ENCODE measurements around the gene SLC25A6.
"Not testable (repeated sequence)": the region's sequence is repeated elsewhere in the genome, so short reads cannot be mapped to it uniquely, and the experiment has no call there.

SLC25A6 gene

GRCh38 chrX:1412551-1413161 is 20.7 kb upstream of the SLC25A6 start:
- no peak for DNase-seq (ENCODE audit: low read depth, low spot score)

GRCh38 chrX:1411326-1411725 is 19.4 kb upstream of the SLC25A6 start:
- no peak for DNase-seq (ENCODE audit: low read depth, low spot score)

- DNase-seq (ENCODE audit: low read depth, low spot score), result no peak
These were observed 15.1 kb upstream of the SLC25A6 start for GRCh38 chrX:1407035-1407434.

- DNase-seq (ENCODE audit: low read depth, low spot score), result not testable (repeated sequence)
These were observed 13.9 kb upstream of the SLC25A6 start for GRCh38 chrX:1405769-1406168.

GRCh38 chrX:1403867-1404266 is 12.0 kb upstream of the SLC25A6 start:
- DNase-seq (ENCODE audit: low read depth, low spot score), result not testable (repeated sequence)

- no peak for DNase-seq (ENCODE audit: low read depth, low spot score)
These were observed 11.3 kb upstream of the SLC25A6 start for GRCh38 chrX:1403228-1403627.

GRCh38 chrX:1401611-1402430 is 9.9 kb upstream of the SLC25A6 start:
- DNase-seq (ENCODE audit: low read depth, low spot score), result no peak

- DNase-seq (ENCODE audit: low read depth, low spot score), result peak; percentile 88
These were observed 9.0 kb upstream of the SLC25A6 start for GRCh38 chrX:1400742-1401471.

GRCh38 chrX:1400049-1400448 is 8.1 kb upstream of the SLC25A6 start:
- DNase-seq (ENCODE audit: low read depth, low spot score), result no peak

- DNase-seq (ENCODE audit: low read depth, low spot score), result no peak
These were observed 6.8 kb upstream of the SLC25A6 start for GRCh38 chrX:1398431-1399340.

GRCh38 chrX:1397441-1398270 is 5.7 kb upstream of the SLC25A6 start:
- DNase-seq (ENCODE audit: low read depth, low spot score), result no peak

- no peak for DNase-seq (ENCODE audit: low read depth, low spot score)
These were observed 5.1 kb upstream of the SLC25A6 start for GRCh38 chrX:1397001-1397400.

GRCh38 chrX:1395646-1396216 is 3.8 kb upstream of the SLC25A6 start:
- DNase-seq (ENCODE audit: low read depth, low spot score), result no peak

GRCh38 chrX:1394731-1395501 is 3.0 kb upstream of the SLC25A6 start:
- peak; percentile 42 for DNase-seq (ENCODE audit: low read depth, low spot score)

GRCh38 chrX:1393871-1394615 is 2.1 kb upstream of the SLC25A6 start:
- peak; percentile 6 for DNase-seq (ENCODE audit: low read depth, low spot score)

- DNase-seq (ENCODE audit: low read depth, low spot score), result no peak
These were observed 609 bp upstream of the SLC25A6 start for GRCh38 chrX:1392376-1393068.

- no peak for DNase-seq (ENCODE audit: low read depth, low spot score)
These were observed 575 bp downstream of the SLC25A6 start for GRCh38 chrX:1391370-1391706.

Measured in ELF-1 (cell line).